Measurements from ENCODE around the gene RECQL5. TPM values are rescaled to one million over a fixed set of nuclear protein-coding genes. Genes with fewer than 3 reads are reported as not detected.

RECQL5 gene
- total and polyA plus RNA-seq, 2 donors (not counting 1 experiment from before 2014, with no cell fraction given): 8.4 to 26.3 TPM

- Histone ChIP-seq H2AFZ (ENCODE audit: low read length) (no peak overlapping the region), H3K4me1 (ENCODE audit: control insufficient read depth, extremely low read depth, insufficient read depth, low read length) (no peaks in the 10 kb centered on the region), H3K4me3 (replicated peaks in 1 of 4; ENCODE audit: control extremely low read depth in 1 of 4, insufficient read depth in 1 of 4, low read depth in 3 of 4, low read length in 4 of 4) (no peak overlapping the region), H3K27me3 (ENCODE audit: control insufficient read depth, insufficient read depth, low read length) (no peaks in the 10 kb centered on the region), H4K20me1 (ENCODE audit: control insufficient read depth, extremely low read depth, insufficient read depth, low read length) (no peaks in the 10 kb centered on the region), H3K36me3 (ENCODE audit: control insufficient read depth, insufficient read depth, low read length) (peaks cover 19% of the 10 kb centered on the region), H3K27ac (ENCODE audit: insufficient read depth, low read length) (no peak overlapping the region), H3K4me2 (ENCODE audit: extremely low read depth, insufficient read depth, low read length) (no peak overlapping the region), H3K9me3 (ENCODE audit: control insufficient read depth, insufficient read depth, low read depth, low read length) (no peaks in the 10 kb centered on the region), H3K79me2 (ENCODE audit: control insufficient read depth, insufficient read depth, low read length) (peaks cover 32% of the 10 kb centered on the region), H3K9ac (ENCODE audit: insufficient read depth, low read length) (no peak overlapping the region)
- TF ChIP-seq CTCF (conservative IDR thresholded peaks at IDR 0.05 in 1 of 2, IDR thresholded peaks at IDR 0.05 in 1 of 2; ENCODE audit: low read depth in 1 of 2, low read length in 2 of 2): no peak
- DNase-seq (ENCODE audit: low read depth in 2 of 2): no peak
Measured at GRCh38 chr17:75691801-75692626, 25.1 kb upstream of the RECQL5 start.

GRCh38 chr17:75691371-75691791 is 24.4 kb upstream of the RECQL5 start:
- Histone ChIP-seq H3K9ac (ENCODE audit: insufficient read depth, low read length) (no peak overlapping the region), H3K4me2 (ENCODE audit: extremely low read depth, insufficient read depth, low read length) (no peak overlapping the region), H3K9me3 (ENCODE audit: control insufficient read depth, insufficient read depth, low read depth, low read length) (no peaks in the 10 kb centered on the region), H3K27ac (ENCODE audit: insufficient read depth, low read length) (no peak overlapping the region), H3K27me3 (ENCODE audit: control insufficient read depth, insufficient read depth, low read length) (no peaks in the 10 kb centered on the region), H3K4me3 (replicated peaks in 1 of 4; ENCODE audit: control extremely low read depth in 1 of 4, insufficient read depth in 1 of 4, low read depth in 3 of 4, low read length in 4 of 4) (no peak overlapping the region), H3K36me3 (ENCODE audit: control insufficient read depth, insufficient read depth, low read length) (peaks cover 19% of the 10 kb centered on the region), H2AFZ (ENCODE audit: low read length) (no peak overlapping the region), H3K79me2 (ENCODE audit: control insufficient read depth, insufficient read depth, low read length) (peaks cover 36% of the 10 kb centered on the region), H4K20me1 (ENCODE audit: control insufficient read depth, extremely low read depth, insufficient read depth, low read length) (no peaks in the 10 kb centered on the region), H3K4me1 (ENCODE audit: control insufficient read depth, extremely low read depth, insufficient read depth, low read length) (no peaks in the 10 kb centered on the region)
- TF ChIP-seq EZH2 (IDR thresholded peaks at IDR 0.05; ENCODE audit: low read length, missing control alignments) (no peak), CTCF (conservative IDR thresholded peaks at IDR 0.05 in 1 of 2, IDR thresholded peaks at IDR 0.05 in 1 of 2; ENCODE audit: low read depth in 1 of 2, low read length in 2 of 2) (no peak)
- DNase-seq (ENCODE audit: low read depth in 2 of 2): peak in 1 of 2 donors; percentile 94

- H3K27ac ChIP-seq (ENCODE audit: insufficient read depth, low read length): no peak overlapping the region
Measured at GRCh38 chr17:75689441-75689873, 22.5 kb upstream of the RECQL5 start.

More at GRCh38 chr17:75689441-75689873, 22.5 kb upstream of the RECQL5 start:
- TF ChIP-seq CTCF (conservative IDR thresholded peaks at IDR 0.05 in 1 of 2, IDR thresholded peaks at IDR 0.05 in 1 of 2; ENCODE audit: low read depth in 1 of 2, low read length in 2 of 2) (no peak), EZH2 (IDR thresholded peaks at IDR 0.05; ENCODE audit: low read length, missing control alignments) (no peak)
- peaks cover 16% of the 10 kb centered on the region for H3K36me3 ChIP-seq (ENCODE audit: control insufficient read depth, insufficient read depth, low read length)
- H3K4me2 ChIP-seq (ENCODE audit: extremely low read depth, insufficient read depth, low read length): no peak overlapping the region
- H3K4me3 ChIP-seq (replicated peaks in 1 of 4; ENCODE audit: control extremely low read depth in 1 of 4, insufficient read depth in 1 of 4, low read depth in 3 of 4, low read length in 4 of 4): no peak overlapping the region
- no peaks in the 10 kb centered on the region for H3K9me3 ChIP-seq (ENCODE audit: control insufficient read depth, insufficient read depth, low read depth, low read length)
- peaks cover 52% of the 10 kb centered on the region for H3K79me2 ChIP-seq (ENCODE audit: control insufficient read depth, insufficient read depth, low read length)
- no peak overlapping the region for H3K9ac ChIP-seq (ENCODE audit: insufficient read depth, low read length)
- H2AFZ ChIP-seq (ENCODE audit: low read length): no peak overlapping the region
- H3K27me3 ChIP-seq (ENCODE audit: control insufficient read depth, insufficient read depth, low read length): no peaks in the 10 kb centered on the region
- DNase-seq (ENCODE audit: low read depth in 2 of 2): no peak
- H4K20me1 ChIP-seq (ENCODE audit: control insufficient read depth, extremely low read depth, insufficient read depth, low read length): no peaks in the 10 kb centered on the region
- H3K4me1 ChIP-seq (ENCODE audit: control insufficient read depth, extremely low read depth, insufficient read depth, low read length): no peaks in the 10 kb centered on the region

Data from fibroblast of lung (primary cell).